Activated CD4-positive, CD25-positive, alpha-beta regulatory T cell (primary cell): Measurements from ENCODE around the gene SNX18.
A peak's percentile ranks its signal among the peaks of the same experiment; 100 is the strongest.
"Not testable (repeated sequence)": the region's sequence is repeated elsewhere in the genome, so short reads cannot be mapped to it uniquely, and the experiment has no call there.

Experiments used
- DNase-seq, 4 experiments: peaks; one replicate each; lab custom pipeline; 2025; lab: John Stamatoyannopoulos, UW

The SNX18 gene

DNA sequence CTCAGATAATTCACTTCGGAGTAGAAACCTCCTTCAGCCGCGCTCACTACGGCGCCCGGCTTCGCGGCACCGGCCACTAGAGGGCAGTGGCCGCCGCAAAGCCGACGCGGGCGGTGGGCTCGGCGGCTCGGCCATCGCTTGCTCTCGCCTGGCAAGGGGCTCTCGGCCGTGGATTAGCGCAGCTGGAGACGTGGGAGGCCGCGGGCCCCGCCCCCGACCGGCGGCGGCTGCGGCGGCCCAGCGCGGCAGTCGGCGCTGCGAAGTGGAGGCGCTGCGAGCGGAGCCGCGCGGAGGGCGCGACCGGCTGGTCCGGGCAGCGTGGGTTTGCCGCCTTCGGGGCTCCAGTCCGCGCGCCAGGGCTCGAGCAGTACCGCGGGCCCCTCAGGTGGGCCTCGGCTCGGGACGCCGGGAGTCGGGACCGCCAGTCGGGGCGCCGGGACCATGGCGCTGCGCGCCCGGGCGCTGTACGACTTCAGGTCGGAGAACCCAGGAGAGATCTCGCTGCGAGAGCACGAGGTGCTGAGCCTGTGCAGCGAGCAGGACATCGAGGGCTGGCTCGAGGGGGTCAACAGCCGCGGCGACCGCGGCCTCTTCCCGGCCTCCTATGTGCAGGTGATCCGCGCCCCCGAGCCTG lies at the start of gene SNX18:
Gene SNX18 (plus strand): TSS at position 248 of the 634 bp plus-strand sequence. CDS start 194 bp downstream, at position 442.
- DNase-seq = peak; percentile 75 to 90 (median 84)

- no peak for DNase-seq
Measured at GRCh38 chr5:54469622-54470021, 47.9 kb upstream of the SNX18 start.

GRCh38 chr5:54470128-54470527 lies 47.4 kb upstream of the SNX18 start:
- no peak for DNase-seq

DNA sequence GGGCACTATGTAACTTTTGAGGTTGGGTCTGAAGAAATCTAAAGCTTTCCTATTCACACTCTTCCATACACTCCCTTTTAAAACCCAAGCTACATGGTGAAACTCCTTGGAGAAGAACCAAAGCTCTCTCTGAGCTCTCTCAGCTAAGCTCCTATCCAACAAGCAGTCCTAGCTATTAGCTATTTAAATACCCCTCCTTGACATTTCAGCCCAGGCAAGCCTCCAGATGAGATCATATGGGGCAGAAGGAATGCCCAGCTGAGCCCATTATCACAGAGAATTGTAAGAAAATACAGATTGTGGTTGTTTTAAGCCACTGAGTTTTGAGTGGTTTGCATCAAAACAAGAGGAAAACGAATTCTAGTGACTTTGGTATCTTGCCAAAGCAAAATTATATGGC lies 46.9 kb upstream of the SNX18 start:
- no peak for DNase-seq

DNA sequence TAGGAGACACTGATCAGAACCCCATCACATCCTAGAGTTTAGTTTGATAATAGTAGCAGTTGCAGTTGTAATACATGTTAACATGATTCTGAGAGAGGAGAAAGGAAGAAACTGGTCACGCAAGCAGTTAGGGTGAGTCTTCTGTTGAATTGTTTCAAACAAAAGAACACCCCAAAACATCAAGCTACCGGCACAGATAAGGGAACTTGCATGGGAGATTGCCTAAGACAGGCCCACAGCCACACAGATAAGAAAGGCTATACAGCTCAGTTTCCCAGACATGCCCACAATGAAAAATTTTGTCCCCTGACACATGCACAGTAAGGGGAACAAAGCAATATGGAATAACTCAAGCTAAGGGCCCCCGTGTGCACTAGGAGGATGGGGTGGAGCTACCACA lies 46.2 kb upstream of the SNX18 start:
- DNase-seq = no peak

DNA sequence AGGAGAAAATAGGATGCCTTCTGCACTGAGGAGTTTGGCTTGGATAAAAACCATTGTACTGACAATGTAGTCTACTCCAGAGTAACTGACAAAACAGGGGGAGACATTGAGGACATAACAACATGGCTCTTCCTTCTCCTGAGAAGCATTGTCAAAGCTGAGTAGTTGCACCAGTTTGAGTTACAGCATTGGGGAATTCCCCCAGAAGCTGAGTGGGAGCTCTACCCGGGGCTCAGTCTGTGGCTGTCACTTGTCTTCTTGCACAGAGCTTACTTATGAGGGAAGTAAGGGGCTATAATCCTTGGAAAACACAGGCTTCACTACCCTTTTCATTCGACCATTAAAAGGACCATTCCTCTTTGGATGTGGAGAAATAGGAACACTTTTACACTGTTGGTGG lies 40.9 kb upstream of the SNX18 start:
- no peak for DNase-seq

- DNase-seq = no peak
Measured at GRCh38 chr5:54477941-54478478, 39.5 kb upstream of the SNX18 start.

DNA sequence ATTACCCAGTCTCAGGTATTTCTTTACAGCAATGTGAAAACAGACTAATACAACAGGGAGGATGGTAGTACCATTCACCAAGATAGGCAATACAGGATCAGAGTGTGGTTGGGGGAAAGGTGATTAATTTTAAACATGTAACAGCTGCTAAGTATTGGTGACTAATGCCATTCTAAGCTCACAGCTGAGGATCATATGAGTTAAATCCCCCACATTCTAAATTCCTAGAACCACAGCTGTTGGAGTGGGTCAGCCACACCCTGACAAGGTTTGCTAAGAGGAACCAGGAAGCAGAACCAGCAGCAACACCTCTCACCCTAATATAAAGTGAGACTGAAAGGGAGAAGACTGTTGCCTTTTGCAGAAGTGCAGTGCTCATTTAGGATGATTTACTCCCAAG lies 37.3 kb upstream of the SNX18 start:
- no peak for DNase-seq

GRCh38 chr5:54484219-54484894 lies 33.2 kb upstream of the SNX18 start:
- no peak for DNase-seq

DNA sequence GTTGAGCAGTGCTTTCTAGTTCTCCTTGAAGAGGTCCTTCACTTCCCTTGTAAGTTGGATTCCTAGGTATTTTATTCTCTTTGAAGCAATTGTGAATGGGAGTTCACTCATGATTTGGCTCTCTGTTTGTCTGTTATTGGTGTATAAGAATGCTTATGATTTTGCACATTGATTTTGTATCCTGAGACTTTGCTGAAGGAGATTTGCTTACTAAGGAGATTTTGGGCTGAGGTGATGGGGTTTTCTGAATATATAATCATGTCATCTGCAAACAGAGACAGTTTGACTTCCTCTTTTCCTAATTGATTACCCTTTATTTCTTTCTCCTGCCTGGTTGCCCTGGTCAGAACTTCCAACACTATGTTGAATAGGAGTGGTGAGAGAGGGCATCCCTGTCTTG lies 31.9 kb upstream of the SNX18 start:
- DNase-seq = not testable (repeated sequence)

GRCh38 chr5:54489648-54489979 lies 27.9 kb upstream of the SNX18 start:
- DNase-seq = not testable (repeated sequence)

GRCh38 chr5:54491326-54491725 lies 26.2 kb upstream of the SNX18 start:
- DNase-seq = no peak

- no peak for DNase-seq
Measured at GRCh38 chr5:54492178-54492577, 25.4 kb upstream of the SNX18 start.

- DNase-seq = no peak
Measured at GRCh38 chr5:54495027-54495426, 22.5 kb upstream of the SNX18 start.

- DNase-seq = no peak
Measured at GRCh38 chr5:54514291-54514690, 3.3 kb upstream of the SNX18 start.

GRCh38 chr5:54514841-54515432 lies 2.6 kb upstream of the SNX18 start:
- no peak for DNase-seq

DNA sequence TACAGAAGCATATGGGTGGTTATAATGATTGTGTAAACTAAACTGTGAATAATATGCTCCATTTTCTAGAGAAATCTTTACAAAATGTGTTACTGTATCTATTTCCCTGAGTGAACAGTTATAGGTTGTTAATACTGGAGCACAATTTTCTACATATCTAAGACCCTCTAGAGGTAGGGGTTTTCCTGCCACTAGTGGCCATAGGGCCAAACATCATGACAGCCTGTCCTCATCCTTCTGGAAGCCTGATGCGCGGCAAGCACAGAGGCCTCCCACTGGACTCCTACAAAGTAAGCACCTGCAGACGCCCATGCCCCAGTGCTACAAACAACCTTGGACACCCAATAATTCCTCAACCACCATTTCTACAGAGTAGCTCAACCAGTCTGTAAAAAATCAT lies 1.9 kb upstream of the SNX18 start:
- DNase-seq = no peak

DNA sequence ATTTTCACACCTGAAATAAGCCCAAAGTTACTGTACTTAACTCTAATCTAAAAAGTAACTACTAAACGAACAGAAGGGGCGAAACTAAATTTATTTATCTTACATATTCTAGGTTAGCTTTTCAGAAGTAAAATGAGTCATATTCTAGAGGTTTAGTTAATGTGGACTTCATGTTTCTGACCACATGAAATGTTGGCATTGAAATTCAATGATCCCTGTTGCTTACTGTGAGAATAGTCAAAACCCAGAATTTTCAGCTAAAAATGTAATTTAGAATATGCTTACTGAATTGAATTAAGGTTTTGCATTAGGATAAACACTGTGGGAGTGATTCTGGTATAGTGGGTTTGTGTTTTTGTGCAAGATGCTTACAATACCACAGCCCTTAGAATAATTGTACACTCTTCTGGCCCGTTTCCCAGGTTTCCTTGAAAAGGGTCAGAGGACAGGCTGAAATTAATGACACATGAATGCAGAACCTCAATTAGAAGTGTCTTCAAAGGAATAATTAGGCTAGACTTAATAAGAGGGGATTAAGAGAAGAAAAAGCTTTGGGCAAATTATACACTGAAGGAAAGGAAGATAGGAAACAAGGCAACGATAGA lies 1.4 kb upstream of the SNX18 start:
- DNase-seq = no peak

DNA sequence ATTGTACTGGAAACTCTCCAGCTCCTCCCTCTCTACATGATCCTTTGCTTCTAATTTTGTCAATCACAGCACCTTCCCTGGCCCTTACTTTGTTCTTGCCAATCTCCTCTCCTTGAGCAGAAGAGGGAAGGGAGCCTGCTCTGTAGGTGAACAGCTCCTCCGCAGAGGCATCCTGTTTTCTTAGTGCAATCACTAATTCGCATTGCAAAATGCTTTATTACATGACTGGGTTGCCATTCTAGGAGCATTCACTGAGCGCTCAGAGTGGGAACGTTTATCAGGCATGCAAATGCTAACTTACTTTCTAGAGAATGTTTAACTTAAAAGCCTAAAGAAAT lies 416 bp upstream of the SNX18 start:
- DNase-seq = no peak

- peak; percentile 24 to 36 (median 27) for DNase-seq
Measured at GRCh38 chr5:54518146-54518817, 723 bp downstream of the SNX18 start.

DNA sequence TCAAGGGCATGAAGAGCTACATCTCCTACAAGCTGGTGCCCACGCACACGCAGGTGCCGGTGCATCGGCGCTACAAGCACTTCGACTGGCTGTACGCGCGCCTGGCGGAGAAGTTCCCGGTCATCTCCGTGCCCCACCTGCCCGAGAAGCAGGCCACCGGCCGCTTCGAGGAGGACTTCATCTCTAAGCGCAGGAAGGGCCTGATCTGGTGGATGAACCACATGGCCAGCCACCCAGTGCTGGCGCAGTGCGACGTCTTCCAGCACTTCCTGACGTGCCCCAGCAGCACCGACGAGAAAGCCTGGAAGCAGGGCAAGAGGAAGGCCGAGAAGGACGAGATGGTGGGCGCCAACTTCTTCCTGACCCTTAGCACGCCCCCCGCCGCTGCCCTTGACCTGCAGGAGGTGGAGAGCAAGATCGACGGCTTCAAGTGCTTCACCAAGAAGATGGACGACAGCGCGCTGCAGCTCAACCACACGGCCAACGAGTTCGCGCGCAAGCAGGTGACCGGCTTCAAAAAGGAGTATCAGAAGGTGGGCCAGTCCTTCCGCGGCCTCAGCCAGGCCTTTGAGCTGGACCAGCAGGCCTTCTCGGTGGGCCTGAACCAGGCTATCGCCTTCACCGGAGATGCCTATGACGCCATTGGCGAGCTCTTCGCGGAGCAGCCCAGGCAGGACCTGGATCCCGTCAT lies 1.4 kb downstream of the SNX18 start:
- DNase-seq = no peak

GRCh38 chr5:54519509-54519876 lies 1.9 kb downstream of the SNX18 start:
- no peak for DNase-seq
